Measurements from ENCODE around the gene NDUFA6.

The NDUFA6 gene

GRCh38 chr22:42077486-42078125 is 13.0 kb downstream of the NDUFA6 start:
- H3K27ac ChIP-seq, result peak overlapping the region; percentile 93

GRCh38 chr22:42076764-42077485 is 13.6 kb downstream of the NDUFA6 start:
- no peaks in the 10 kb centered on the region for H3K27me3 ChIP-seq
- H3K27ac ChIP-seq, result no peak overlapping the region
- H3K9me3 ChIP-seq, result no peaks in the 10 kb centered on the region
- peaks cover 35 to 39% of the 10 kb centered on the region in 2 experiments for H3K4me1 ChIP-seq (ENCODE audit: control insufficient read depth in 1 of 2, insufficient read depth in 1 of 2, low read depth in 1 of 2, low read length in 1 of 2)
- no peak overlapping the region for H3K4me3 ChIP-seq (ENCODE audit: low read depth in 1 of 2, low read length in 1 of 2)
- peaks cover 2% of the 10 kb centered on the region for H3K36me3 ChIP-seq
- TF ChIP-seq CTCF (IDR thresholded peaks at IDR 0.05), result no peak

More at GRCh38 chr22:42077486-42078125, 13.0 kb downstream of the NDUFA6 start:
- Histone ChIP-seq H3K9me3 (no peaks in the 10 kb centered on the region), H3K36me3 (peaks cover 7% of the 10 kb centered on the region), H3K27me3 (no peaks in the 10 kb centered on the region), H3K4me1 (ENCODE audit: control insufficient read depth in 1 of 2, insufficient read depth in 1 of 2, low read depth in 1 of 2, low read length in 1 of 2) (peaks cover 35 to 39% of the 10 kb centered on the region in 2 experiments), H3K4me3 (ENCODE audit: low read depth in 1 of 2, low read length in 1 of 2) (no peak overlapping the region)
- no peak for TF ChIP-seq CTCF (IDR thresholded peaks at IDR 0.05)

GRCh38 chr22:42074846-42075676 is 15.5 kb downstream of the NDUFA6 start:
- no peak overlapping the region for H3K27ac ChIP-seq
- peak overlapping the region; percentile 60 to 64 for H3K4me3 ChIP-seq (ENCODE audit: low read depth in 1 of 2, low read length in 1 of 2)
- no peaks in the 10 kb centered on the region for H3K9me3 ChIP-seq
- peaks cover 40 to 43% of the 10 kb centered on the region in 2 experiments for H3K4me1 ChIP-seq (ENCODE audit: control insufficient read depth in 1 of 2, insufficient read depth in 1 of 2, low read depth in 1 of 2, low read length in 1 of 2)
- H3K36me3 ChIP-seq, result no peaks in the 10 kb centered on the region
- no peaks in the 10 kb centered on the region for H3K27me3 ChIP-seq
- no peak for TF ChIP-seq CTCF (IDR thresholded peaks at IDR 0.05)

GRCh38 chr22:42074132-42074811 is 16.3 kb downstream of the NDUFA6 start, which contains the start of gene PHETA2:
PHETA2 (plus strand) TSS chr22:42074248; CDS start chr22:42077294, 3,046 bp downstream.
- no peaks in the 10 kb centered on the region for H3K27me3 ChIP-seq
- peak within 1 kb of the TSS; percentile 60 to 64 for H3K4me3 ChIP-seq (ENCODE audit: low read depth in 1 of 2, low read length in 1 of 2)
- no peaks in the 10 kb centered on the region for H3K9me3 ChIP-seq
- H3K36me3 ChIP-seq, result no peaks in the 10 kb centered on the region
- TF ChIP-seq CTCF (IDR thresholded peaks at IDR 0.05), result no peak
- H3K27ac ChIP-seq, result peak within 1 kb of the TSS; percentile 10
- H3K4me1 ChIP-seq (ENCODE audit: control insufficient read depth in 1 of 2, insufficient read depth in 1 of 2, low read depth in 1 of 2, low read length in 1 of 2), result peaks cover 43 to 44% of the 10 kb centered on the region in 2 experiments

- Histone ChIP-seq H3K4me1 (ENCODE audit: control insufficient read depth in 1 of 2, insufficient read depth in 1 of 2, low read depth in 1 of 2, low read length in 1 of 2) (peaks cover 36 to 37% of the 10 kb centered on the region in 2 experiments), H3K27me3 (no peaks in the 10 kb centered on the region), H3K4me3 (ENCODE audit: low read depth in 1 of 2, low read length in 1 of 2) (peak overlapping the region; percentile 60 to 64), H3K9me3 (no peaks in the 10 kb centered on the region), H3K27ac (no peak overlapping the region), H3K36me3 (no peaks in the 10 kb centered on the region)
- no peak for TF ChIP-seq CTCF (IDR thresholded peaks at IDR 0.05)
These were observed 16.9 kb downstream of the NDUFA6 start for GRCh38 chr22:42073621-42074041.
